H9 (cell line): ENCODE measurements around the gene SPRED3. TPM values are rescaled to one million over a fixed set of nuclear protein-coding genes. Genes with fewer than 3 reads are reported as not detected.
"Not testable (repeated sequence)": the region's sequence is repeated elsewhere in the genome, so short reads cannot be mapped to it uniquely, and the experiment has no call there.

ENCODE experiments used
- DNase-seq: peaks from one replicate; pipeline ENCODE4 v3.0.0-alpha.2; 2017
- H2AFZ ChIP-seq: one replicate; pipeline ENCODE4 v1.6.1; 2013; ENCODE audit warnings: mild to moderate bottlenecking, low read length, control low read depth, moderate library complexity
- H2AK5ac ChIP-seq: 2 replicates; pipeline ENCODE4 v1.6.1; 2013; ENCODE audit warnings: low read length, control low read depth, mixed read lengths; ENCODE audit not compliant: insufficient read length
- H2BK120ac ChIP-seq: one replicate; pipeline ENCODE4 v1.6.1; 2013; ENCODE audit warnings: low read depth, mild to moderate bottlenecking, low read length, control low read depth, inconsistent platforms; ENCODE audit not compliant: poor library complexity, severe bottlenecking
- H2BK12ac ChIP-seq: 2 replicates; pipeline ENCODE4 v1.6.1; 2013; ENCODE audit warnings: low read length, control low read depth, mixed read lengths, low read depth; ENCODE audit not compliant: insufficient read length
- H2BK15ac ChIP-seq: 2 replicates; pipeline ENCODE4 v1.6.1; 2013; ENCODE audit warnings: low read depth, low read length, control low read depth
- H2BK20ac ChIP-seq: one replicate; pipeline ENCODE4 v1.6.1; 2013; ENCODE audit warnings: low read depth, mild to moderate bottlenecking, low read length, control low read depth, inconsistent platforms; ENCODE audit not compliant: poor library complexity, severe bottlenecking
- H2BK5ac ChIP-seq: 2 replicates; pipeline ENCODE4 v1.6.1; 2013; ENCODE audit warnings: low read length, control low read depth, mixed read lengths; ENCODE audit not compliant: insufficient read length
- H3K14ac ChIP-seq: 2 replicates; pipeline ENCODE4 v1.6.1; 2013; ENCODE audit warnings: low read length, control low read depth; ENCODE audit not compliant: insufficient read depth
- H3K18ac ChIP-seq: 2 replicates; pipeline ENCODE4 v1.6.1; 2013; ENCODE audit warnings: low read depth, mild to moderate bottlenecking, mixed read lengths, low read length, control low read depth; ENCODE audit not compliant: insufficient read length
- H3K23ac ChIP-seq: 2 replicates; pipeline ENCODE4 v1.6.1; 2013; ENCODE audit warnings: low read length, control low read depth, mixed read lengths, low read depth; ENCODE audit not compliant: insufficient read length
- H3K23me2 ChIP-seq: 2 replicates; pipeline ENCODE4 v1.6.1; 2013; ENCODE audit warnings: low read depth, mild to moderate bottlenecking, mixed read lengths, low read length, control low read depth; ENCODE audit not compliant: insufficient read length, poor library complexity, severe bottlenecking
- H3K27ac ChIP-seq: 2 replicates; pipeline ENCODE4 v1.5.1; 2013; ENCODE audit warnings: low read length, control low read depth, mixed read lengths, low read depth; ENCODE audit not compliant: insufficient read length
- H3K27me3 ChIP-seq: 2 replicates; pipeline ENCODE4 v1.6.1; 2013; ENCODE audit warnings: low read length, control low read depth, inconsistent platforms; ENCODE audit not compliant: insufficient read depth
- H3K4ac ChIP-seq: 2 replicates; pipeline ENCODE4 v1.6.1; 2013; ENCODE audit warnings: low read depth, mild to moderate bottlenecking, control low read depth, inconsistent platforms, low read length, moderate library complexity
- H3K4me1 ChIP-seq: 2 replicates; pipeline ENCODE4 v1.6.1; 2013; ENCODE audit warnings: low read length, control low read depth, inconsistent platforms; ENCODE audit not compliant: insufficient read depth
- H3K4me2 ChIP-seq: 2 replicates; pipeline ENCODE4 v1.6.1; 2013; ENCODE audit warnings: low read length, control low read depth, mixed read lengths; ENCODE audit not compliant: insufficient read length, insufficient read depth
- H3K56ac ChIP-seq: 2 replicates; pipeline ENCODE4 v1.6.1; 2013; ENCODE audit warnings: low read depth, mild to moderate bottlenecking, mixed read lengths, low read length, control low read depth; ENCODE audit not compliant: insufficient read length
- H3K79me1 ChIP-seq: 2 replicates; pipeline ENCODE4 v1.6.1; 2013; ENCODE audit warnings: low read depth, mild to moderate bottlenecking, moderate library complexity, low read length, control low read depth, inconsistent platforms; ENCODE audit not compliant: insufficient read depth, poor library complexity, severe bottlenecking
- H3K79me2 ChIP-seq: 2 replicates; pipeline ENCODE4 v1.6.1; 2013; ENCODE audit warnings: low read length, control low read depth, inconsistent platforms; ENCODE audit not compliant: insufficient read depth
- H3K9ac ChIP-seq: 2 replicates; pipeline ENCODE4 v1.6.1; 2013; ENCODE audit warnings: low read length, control low read depth, mixed read lengths; ENCODE audit not compliant: insufficient read length; ENCODE audit errors: extremely low read depth
- H3K9me3 ChIP-seq: one replicate; pipeline ENCODE4 v1.6.1; 2013; ENCODE audit warnings: low read depth, low read length, inconsistent platforms; ENCODE audit not compliant: control insufficient read depth
- H3T11ph ChIP-seq: one replicate; pipeline ENCODE4 v1.6.1; 2013; ENCODE audit warnings: mild to moderate bottlenecking, low read length, control low read depth, inconsistent platforms
- H4K20me1 ChIP-seq: one replicate; pipeline ENCODE4 v1.6.1; 2013; ENCODE audit not compliant: control insufficient read depth, insufficient read length, insufficient read depth
- H4K5ac ChIP-seq: 2 replicates; pipeline ENCODE4 v1.6.1; 2013; ENCODE audit warnings: low read depth, mild to moderate bottlenecking, mixed read lengths, low read length, control low read depth; ENCODE audit not compliant: insufficient read length
- H4K8ac ChIP-seq: replicated peaks from 2 replicates; pipeline ENCODE4 v1.6.1; 2013; ENCODE audit warnings: low read length, control low read depth, mixed read lengths, low read depth; ENCODE audit not compliant: insufficient read length
- H4K91ac ChIP-seq: 2 replicates; pipeline ENCODE4 v1.6.1; 2013; ENCODE audit warnings: low read depth, mild to moderate bottlenecking, moderate library complexity, mixed read lengths, low read length, control low read depth; ENCODE audit not compliant: insufficient read length
- H3K27ac Mint-ChIP-seq, 3 experiments: 2 replicates in 2 of 3; 3 replicates in 1 of 3; pipeline ENCODE4 v1.8.0; 2020 to 2021; ENCODE audit warnings: mixed read lengths in 3 of 3, mild to moderate bottlenecking in 1 of 3, moderate library complexity in 1 of 3
- H3K27me3 Mint-ChIP-seq: 2 replicates; pipeline ENCODE4 v1.8.0; 2021; ENCODE audit warnings: low read depth, mild to moderate bottlenecking, moderate library complexity, mixed read lengths
- H3K36me3 Mint-ChIP-seq, 3 experiments: 2 replicates in 2 of 3; 3 replicates in 1 of 3; pipeline ENCODE4 v1.8.0; 2020 to 2021; ENCODE audit warnings: low read depth in 3 of 3, mixed read lengths in 3 of 3; ENCODE audit not compliant: insufficient read depth in 1 of 3
- H3K4me1 Mint-ChIP-seq, 2 experiments: 2 replicates each; pipeline ENCODE4 v1.8.0; 2020; ENCODE audit warnings: mixed read lengths in 2 of 2
- H3K4me3 Mint-ChIP-seq, 2 experiments: 2 replicates in 1 of 2; 3 replicates in 1 of 2; pipeline ENCODE4 v1.8.0; 2020 to 2021; ENCODE audit warnings: mild to moderate bottlenecking in 2 of 2, mixed read lengths in 2 of 2, moderate library complexity in 1 of 2
- H3K9me3 Mint-ChIP-seq, 2 experiments: 2 replicates in 1 of 2; 3 replicates in 1 of 2; pipeline ENCODE4 v1.8.0; 2020; ENCODE audit warnings: mild to moderate bottlenecking in 2 of 2, mixed read lengths in 2 of 2, moderate library complexity in 1 of 2
- CTCF ChIP-seq: fragments of 200-600 bp; sonication (generic); conservative IDR thresholded peaks from 3 replicates; pipeline ENCODE4 v1.8.0; 2021; ENCODE audit warnings: antibody characterized with exemption, mild to moderate bottlenecking
- WGBS: extraction: QIAGEN DNeasy Blood & Tissue Kit; methylation state at CpG from one replicate; pipeline ENCODE4 v1.1.7; 2013; ENCODE audit warnings: missing lambda C conversion rate, low lambda C conversion rate, mixed read lengths; ENCODE audit not compliant: insufficient read length; ENCODE audit errors: extremely low coverage; 5-methylcytosine and 5-hydroxymethylcytosine counted together
- total RNA-seq: library from RNA; stranded (reverse); gene quantifications from 2 replicates; pipeline ENCODE4 v1.2.1, GENCODE V29; 2021

SPRED3 gene
- total RNA-seq, 1 experiment from 2014 or later = 16.4 TPM

- Histone ChIP-seq H4K91ac (no peak within 1 kb of the TSS), H3K14ac (peak within 1 kb of the TSS; percentile 78), H3K23ac (no peak within 1 kb of the TSS), H3K4me1 (no peaks in the 10 kb centered on the region; the same call in 1 of the 2 replicates), H3K79me2 (no peaks in the 10 kb centered on the region), H4K5ac (no peak within 1 kb of the TSS), H4K8ac (no peak within 1 kb of the TSS), H4K20me1 (no peaks in the 10 kb centered on the region), H3K27ac (no peak within 1 kb of the TSS), H3K9me3 (no peaks in the 10 kb centered on the region), H2BK12ac (no peak within 1 kb of the TSS), H2BK20ac (no peak within 1 kb of the TSS), H2BK5ac (no peak within 1 kb of the TSS), H3K56ac (no peak within 1 kb of the TSS), H2BK120ac (no peak within 1 kb of the TSS), H3K23me2 (no peaks in the 10 kb centered on the region), H3K4me2 (peak within 1 kb of the TSS; percentile 14), H3K27me3 (no peaks in the 10 kb centered on the region), H3K4ac (no peak within 1 kb of the TSS), H2AK5ac (no peak within 1 kb of the TSS), H3K18ac (peak within 1 kb of the TSS; percentile 32), H2AFZ (no peak within 1 kb of the TSS), H2BK15ac (no peak within 1 kb of the TSS), H3K79me1 (no peaks in the 10 kb centered on the region), H3T11ph (no peak within 1 kb of the TSS), H3K9ac (no peak within 1 kb of the TSS)
- Mint-ChIP-seq H3K4me3 (peak within 1 kb of the TSS in 1 of 2 experiments; percentile 61; a peak in 4 of 5 replicates), H3K36me3 (no peaks in the 10 kb centered on the region), H3K27me3 (peaks cover under 1% of the 10 kb centered on the region; the same call in 1 of the 2 replicates), H3K9me3 (no peaks in the 10 kb centered on the region), H3K4me1 (peaks cover 7 to 19% of the 10 kb centered on the region in 2 experiments), H3K27ac (peak within 1 kb of the TSS in 1 of 3 experiments; percentile 74; a peak in 1 of 7 replicates)
- WGBS = no CpG with 5 or more reads among the region's 20 CpGs
- DNase-seq = peak; percentile 40
- TF ChIP-seq CTCF = no peak
These were observed 37.4 kb downstream of the SPRED3 start, which contains the start of gene RASGRP4 for GRCh38 chr19:38425810-38426466. Gene RASGRP4, minus strand, starts transcription at chr19:38426219. Its CDS starts 128 bp downstream, at chr19:38426091.

GRCh38 chr19:38427035-38427677 lies 38.7 kb downstream of the SPRED3 start:
- H4K8ac ChIP-seq, H2BK20ac ChIP-seq, H3K79me2 ChIP-seq, H3T11ph ChIP-seq, H3K9me3 ChIP-seq, H3K4ac ChIP-seq, H3K56ac ChIP-seq, H2BK15ac ChIP-seq, H3K9me3 Mint-ChIP-seq, H2AK5ac ChIP-seq, H3K18ac ChIP-seq, H3K27ac ChIP-seq, H2AFZ ChIP-seq, H3K14ac ChIP-seq, H3K27me3 ChIP-seq, H4K5ac ChIP-seq, H3K23ac ChIP-seq, H2BK12ac ChIP-seq, H3K36me3 Mint-ChIP-seq, H4K20me1 ChIP-seq, H3K4me3 Mint-ChIP-seq, H3K79me1 ChIP-seq, H3K23me2 ChIP-seq, H3K9ac ChIP-seq, H3K4me2 ChIP-seq, H2BK5ac ChIP-seq, H4K91ac ChIP-seq, H3K4me1 ChIP-seq, DNase-seq, H3K27me3 Mint-ChIP-seq, H2BK120ac ChIP-seq: not testable (repeated sequence)
- no CpG with 5 or more reads among the region's 17 CpGs for WGBS
- H3K27ac Mint-ChIP-seq = peak overlapping the region in 1 of 3 experiments; percentile 45; a peak in 1 of 7 replicates
- H3K4me1 Mint-ChIP-seq = peaks cover 7 to 19% of the 10 kb centered on the region in 2 experiments
